Measurements from ENCODE around the gene NIPA2. TPM values are rescaled to one million over a fixed set of nuclear protein-coding genes. Genes with fewer than 3 reads are reported as not detected.
"Not testable (repeated sequence)": the region's sequence is repeated elsewhere in the genome, so short reads cannot be mapped to it uniquely, and the experiment has no call there.

NIPA2 gene
- total RNA-seq, 1 experiment from 2014 or later, result 89.4 TPM

- no peaks in the 10 kb centered on the region for H3K27me3 Mint-ChIP-seq (ENCODE audit: insufficient read depth, unreplicated experiment)
- no peak overlapping the region for H3K4me3 Mint-ChIP-seq (ENCODE audit: unreplicated experiment)
- Histone ChIP-seq H3K4me1 (peaks cover 4% of the 10 kb centered on the region; the same call in 1 of the 2 replicates), H3K36me3 (ENCODE audit: control insufficient read depth, insufficient read depth, low read length) (no peaks in the 10 kb centered on the region), H3K27me3 (replicated peaks; ENCODE audit: control insufficient read depth, insufficient read depth, low read length) (no peaks in the 10 kb centered on the region), H3K4me3 (ENCODE audit: low read depth, low read length) (no peak overlapping the region), H3K9me3 (no peaks in the 10 kb centered on the region)
- POLR2A ChIA-PET, result no interaction called here
- H3K9me3 Mint-ChIP-seq (ENCODE audit: unreplicated experiment), result no peaks in the 10 kb centered on the region
- peaks cover 2% of the 10 kb centered on the region for H3K36me3 Mint-ChIP-seq (ENCODE audit: insufficient read depth, unreplicated experiment)
- intact Hi-C loops (cut with micrococcal nuclease; ENCODE audit: unreplicated experiment), result no loop called here
- no peak for DNase-seq
- no peak for TF ChIP-seq CTCF (IDR thresholded peaks at IDR 0.05; ENCODE audit: insufficient read depth in 1 of 2, low read depth in 1 of 2, low read length in 1 of 2, severe bottlenecking in 1 of 2, unreplicated experiment in 1 of 2)
- CTCF ChIA-PET, result no interaction called here
- no peak overlapping the region for H3K27ac Mint-ChIP-seq (ENCODE audit: unreplicated experiment)
- BruUV-seq (replicated peaks), result no TSS peak
- H3K4me1 Mint-ChIP-seq (ENCODE audit: low read depth, unreplicated experiment), result no peaks in the 10 kb centered on the region
These were observed 32.3 kb upstream of the NIPA2 start for GRCh38 chr15:22806156-22806555.

GRCh38 chr15:22806664-22807063, 31.8 kb upstream of the NIPA2 start:
- Histone ChIP-seq H3K36me3 (ENCODE audit: control insufficient read depth, insufficient read depth, low read length) (no peaks in the 10 kb centered on the region), H3K4me1 (peaks cover 4% of the 10 kb centered on the region; the same call in 1 of the 2 replicates), H3K4me3 (ENCODE audit: low read depth, low read length) (no peak overlapping the region), H3K9me3 (no peaks in the 10 kb centered on the region), H3K27me3 (replicated peaks; ENCODE audit: control insufficient read depth, insufficient read depth, low read length) (no peaks in the 10 kb centered on the region)
- POLR2A ChIA-PET, result interaction anchor here (0.9 kb wide), 1 partner anchor 32 kb away, joined by 3 read pairs; the partner anchor contains the start of gene NIPA2
- Mint-ChIP-seq H3K27me3 (ENCODE audit: insufficient read depth, unreplicated experiment) (no peaks in the 10 kb centered on the region), H3K36me3 (ENCODE audit: insufficient read depth, unreplicated experiment) (peaks cover 3% of the 10 kb centered on the region), H3K4me1 (ENCODE audit: low read depth, unreplicated experiment) (no peaks in the 10 kb centered on the region), H3K4me3 (ENCODE audit: unreplicated experiment) (no peak overlapping the region), H3K27ac (ENCODE audit: unreplicated experiment) (no peak overlapping the region), H3K9me3 (ENCODE audit: unreplicated experiment) (no peaks in the 10 kb centered on the region)
- intact Hi-C loops (cut with micrococcal nuclease; ENCODE audit: unreplicated experiment), result no loop called here
- no TSS peak for BruUV-seq (replicated peaks)
- CTCF ChIA-PET, result no interaction called here
- no peak for DNase-seq
- no peak for TF ChIP-seq CTCF (IDR thresholded peaks at IDR 0.05; ENCODE audit: insufficient read depth in 1 of 2, low read depth in 1 of 2, low read length in 1 of 2, severe bottlenecking in 1 of 2, unreplicated experiment in 1 of 2)

GRCh38 chr15:22807831-22808230, 30.6 kb upstream of the NIPA2 start:
- not testable (repeated sequence) for DNase-seq; H3K4me3 ChIP-seq (ENCODE audit: low read depth, low read length); H3K36me3 ChIP-seq (ENCODE audit: control insufficient read depth, insufficient read depth, low read length); H3K9me3 ChIP-seq; H3K27ac Mint-ChIP-seq (ENCODE audit: unreplicated experiment); H3K27me3 ChIP-seq (replicated peaks; ENCODE audit: control insufficient read depth, insufficient read depth, low read length); H3K4me3 Mint-ChIP-seq (ENCODE audit: unreplicated experiment); BruUV-seq (replicated peaks); H3K9me3 Mint-ChIP-seq (ENCODE audit: unreplicated experiment); H3K4me1 Mint-ChIP-seq (ENCODE audit: low read depth, unreplicated experiment); H3K4me1 ChIP-seq; H3K27me3 Mint-ChIP-seq (ENCODE audit: insufficient read depth, unreplicated experiment)
- ChIA-PET POLR2A (interaction anchor here (0.9 kb wide), 1 partner anchor 30 kb away, joined by 3 read pairs; the partner anchor contains the start of gene NIPA2), CTCF (interaction anchor here (0.6 kb wide), 1 partner anchor 38 kb away, joined by 4 read pairs; no protein-coding TSS in a partner anchor)
- intact Hi-C loops (cut with micrococcal nuclease; ENCODE audit: unreplicated experiment), result loop anchor here (1.0 kb wide), 1 partner anchor 20 kb away; no protein-coding TSS in a partner anchor
- peaks cover 15% of the 10 kb centered on the region for H3K36me3 Mint-ChIP-seq (ENCODE audit: insufficient read depth, unreplicated experiment)
